WTC11 (cell line): ENCODE measurements around the gene GPR85. TPM values are rescaled to one million over a fixed set of nuclear protein-coding genes. Genes with fewer than 3 reads are reported as not detected.

Experiments
- ATAC-seq: fragments of 200-7000 bp; cut with Tn5 transposase; 2 replicates; pipeline ENCODE4 v1.10.0; 2021; ENCODE audit warnings: mild to moderate bottlenecking, moderate library complexity
- CTCF ChIA-PET: fragments of 300-600 bp; sonication (Branson Sonifier 250); formaldehyde crosslinking; loops from one replicate; lab custom pipeline; 2021; ENCODE audit warnings: antibody characterized with exemption; lab: Charles Lee
- POLR2A ChIA-PET: fragments of 350-600 bp; sonication (Branson Sonifier 250); formaldehyde crosslinking; loops from one replicate; lab custom pipeline; 2021; ENCODE audit warnings: antibody characterized with exemption; lab: Charles Lee
- DNase-seq: peaks from one replicate; pipeline ENCODE4 v3.0.0; 2021; ENCODE audit warnings: low spot score
- H3K27ac Mint-ChIP-seq: 2 replicates; pipeline ENCODE4 v1.8.0; 2021; ENCODE audit warnings: mixed read lengths
- H3K27me3 Mint-ChIP-seq: 2 replicates; pipeline ENCODE4 v1.8.0; 2021; ENCODE audit warnings: low read depth, mild to moderate bottlenecking, moderate library complexity, mixed read lengths
- H3K36me3 Mint-ChIP-seq: 2 replicates; pipeline ENCODE4 v1.8.0; 2021; ENCODE audit warnings: mixed read lengths
- H3K4me1 Mint-ChIP-seq: 2 replicates; pipeline ENCODE4 v1.8.0; 2022; ENCODE audit warnings: mixed read lengths
- H3K4me3 Mint-ChIP-seq: 2 replicates; pipeline ENCODE4 v1.8.0; 2021; ENCODE audit warnings: mild to moderate bottlenecking, moderate library complexity, mixed read lengths
- H3K9me3 Mint-ChIP-seq: 2 replicates; pipeline ENCODE4 v1.8.0; 2021; ENCODE audit warnings: mixed read lengths
- ATF2 ChIP-seq: sonication (generic); formaldehyde crosslinking; IDR thresholded peaks from 2 replicates; pipeline ENCODE4 v1.8.1; 2022; ENCODE audit warnings: low read depth, missing genetic modification reagents, borderline replicate concordance
- CBFB ChIP-seq: sonication (generic); formaldehyde crosslinking; IDR thresholded peaks from 2 replicates; pipeline ENCODE4 v1.8.1; 2022; ENCODE audit warnings: mild to moderate bottlenecking, low read depth, missing genetic modification reagents
- CREB1 ChIP-seq: sonication (generic); formaldehyde crosslinking; IDR thresholded peaks from 2 replicates; pipeline ENCODE4 v1.8.0; 2023; ENCODE audit warnings: mild to moderate bottlenecking, missing genetic modification reagents
- CTCF ChIP-seq: fragments of 200-600 bp; IDR thresholded peaks from 2 replicates; pipeline ENCODE4 v1.8.0; 2022; ENCODE audit warnings: antibody characterized with exemption
- E2F4 ChIP-seq: sonication (generic); formaldehyde crosslinking; IDR thresholded peaks from 2 replicates; pipeline ENCODE4 v1.8.1; 2022; ENCODE audit warnings: low read depth, mild to moderate bottlenecking, moderate library complexity, missing genetic modification reagents, borderline replicate concordance
- E2F5 ChIP-seq: sonication (generic); formaldehyde crosslinking; IDR thresholded peaks from 2 replicates; pipeline ENCODE4 v1.8.1; 2022; ENCODE audit warnings: mild to moderate bottlenecking, moderate library complexity, missing genetic modification reagents
- ETV6 ChIP-seq: sonication (generic); formaldehyde crosslinking; IDR thresholded peaks from 2 replicates; pipeline ENCODE4 v1.8.1; 2022; ENCODE audit warnings: mild to moderate bottlenecking, missing genetic modification reagents
- HMGA2 ChIP-seq: fragments of 250-450 bp; sonication (Bioruptor Pico); IDR thresholded peaks from 2 replicates; pipeline ENCODE4 v1.4.0; 2021; ENCODE audit warnings: mild to moderate bottlenecking, moderate library complexity
- HMGXB4 ChIP-seq: sonication (generic); formaldehyde crosslinking; IDR thresholded peaks from 2 replicates; pipeline ENCODE4 v1.8.1; 2023; ENCODE audit warnings: mild to moderate bottlenecking, moderate library complexity, missing genetic modification reagents
- IRF1 ChIP-seq: sonication (generic); formaldehyde crosslinking; IDR thresholded peaks from 2 replicates; pipeline ENCODE4 v1.8.0; 2023; ENCODE audit warnings: missing genetic modification reagents
- NFE2L1 ChIP-seq: sonication (generic); formaldehyde crosslinking; IDR thresholded peaks from 2 replicates; pipeline ENCODE4 v1.8.1; 2023; ENCODE audit warnings: missing genetic modification reagents
- NR2C2 ChIP-seq: sonication (generic); formaldehyde crosslinking; IDR thresholded peaks from 2 replicates; pipeline ENCODE4 v1.8.0; 2022; ENCODE audit warnings: mild to moderate bottlenecking, missing genetic modification reagents
- PRDM15 ChIP-seq: sonication (generic); formaldehyde crosslinking; IDR thresholded peaks from 2 replicates; pipeline ENCODE4 v1.8.0; 2022; ENCODE audit warnings: missing genetic modification reagents
- SMAD3 ChIP-seq: sonication (generic); formaldehyde crosslinking; IDR thresholded peaks from 2 replicates; pipeline ENCODE4 v1.8.0; 2022; ENCODE audit warnings: missing genetic modification reagents, mild to moderate bottlenecking, borderline replicate concordance
- SMAD4 ChIP-seq: sonication (generic); formaldehyde crosslinking; IDR thresholded peaks from 2 replicates; pipeline ENCODE4 v1.8.0; 2022; ENCODE audit warnings: mild to moderate bottlenecking, missing genetic modification reagents
- TEAD1 ChIP-seq: sonication (generic); formaldehyde crosslinking; IDR thresholded peaks from 2 replicates; pipeline ENCODE4 v1.8.0; 2022; ENCODE audit warnings: mild to moderate bottlenecking, missing genetic modification reagents
- ZNF281 ChIP-seq: sonication (generic); formaldehyde crosslinking; IDR thresholded peaks from 2 replicates; pipeline ENCODE4 v1.8.0; 2023; ENCODE audit warnings: mild to moderate bottlenecking, missing genetic modification reagents
- ZNF423 ChIP-seq: fragments of 250-450 bp; sonication (Bioruptor Pico); IDR thresholded peaks from 2 replicates; pipeline ENCODE4 v2.1.2; 2022; ENCODE audit warnings: mild to moderate bottlenecking, moderate library complexity
- total RNA-seq: library from RNA; stranded (reverse); gene quantifications from 3 replicates; pipeline ENCODE4 v1.2.3, GENCODE V29; 2021

GPR85 gene
- total RNA-seq, 1 experiment from 2014 or later, result 0.09 TPM

- DNase-seq (no peak), ATAC-seq (no peak)
- POLR2A ChIA-PET, result no interaction called here
- Mint-ChIP-seq H3K9me3 (no peaks in the 10 kb centered on the region), H3K4me1 (peaks cover 6% of the 10 kb centered on the region)
- CTCF ChIA-PET, result no interaction called here
- no peak for TF ChIP-seq CBFB (CRISPR knock-in tag)
- TF ChIP-seq NFE2L1 (CRISPR knock-in tag), result no peak
- no peak for TF ChIP-seq ZNF423 (CRISPR knock-in tag)
- no peak for TF ChIP-seq ETV6 (CRISPR knock-in tag)
- no peak for TF ChIP-seq E2F4 (CRISPR knock-in tag)
- TF ChIP-seq NR2C2 (CRISPR knock-in tag), result no peak
- TF ChIP-seq HMGA2 (CRISPR knock-in tag), result no peak
- TF ChIP-seq TEAD1 (CRISPR knock-in tag), result no peak
- no peak for TF ChIP-seq E2F5
- no peak for TF ChIP-seq ATF2 (CRISPR knock-in tag)
- TF ChIP-seq IRF1 (CRISPR knock-in tag), result no peak
- no peak for TF ChIP-seq CTCF
- no peak for TF ChIP-seq PRDM15 (CRISPR knock-in tag)
- TF ChIP-seq HMGXB4, result no peak
- no peak for TF ChIP-seq SMAD4 (CRISPR knock-in tag)
- no peak for TF ChIP-seq CREB1 (CRISPR knock-in tag)
- no peak for TF ChIP-seq SMAD3 (CRISPR knock-in tag)
- no peak for TF ChIP-seq ZNF281 (CRISPR knock-in tag)
- TF ChIP-seq, all 79 proteins: peak for 0
- no peak overlapping the region for H3K27ac Mint-ChIP-seq
- no peak overlapping the region for H3K4me3 Mint-ChIP-seq
- H3K27me3 Mint-ChIP-seq, result peaks cover 8% of the 10 kb centered on the region; the same call in 1 of the 2 replicates
- no peaks in the 10 kb centered on the region for H3K36me3 Mint-ChIP-seq
Measured at GRCh38 chr7:113094517-113095249, 8.1 kb upstream of the GPR85 start.
